GM18951 (cell line): Measurements from ENCODE around the gene RRBP1.

Experiments
- POLR2A ChIP-seq: IDR thresholded peaks from 4 replicates; pipeline ENCODE4 v1.6.1; 2011; ENCODE audit warnings: mild to moderate bottlenecking; ENCODE audit not compliant: insufficient read length, insufficient read depth; ENCODE audit errors: extremely low read depth
- in situ Hi-C: fragments of 300-500 bp; cut with MboI; formaldehyde crosslinking; loops from one replicate; pipeline ENCODE4 v1.12.0; 2022; ENCODE audit warnings: low sequenced_read_pairs, mixed read lengths, inconsistent platforms; ENCODE audit not compliant: unreplicated experiment

RRBP1 gene

DNA sequence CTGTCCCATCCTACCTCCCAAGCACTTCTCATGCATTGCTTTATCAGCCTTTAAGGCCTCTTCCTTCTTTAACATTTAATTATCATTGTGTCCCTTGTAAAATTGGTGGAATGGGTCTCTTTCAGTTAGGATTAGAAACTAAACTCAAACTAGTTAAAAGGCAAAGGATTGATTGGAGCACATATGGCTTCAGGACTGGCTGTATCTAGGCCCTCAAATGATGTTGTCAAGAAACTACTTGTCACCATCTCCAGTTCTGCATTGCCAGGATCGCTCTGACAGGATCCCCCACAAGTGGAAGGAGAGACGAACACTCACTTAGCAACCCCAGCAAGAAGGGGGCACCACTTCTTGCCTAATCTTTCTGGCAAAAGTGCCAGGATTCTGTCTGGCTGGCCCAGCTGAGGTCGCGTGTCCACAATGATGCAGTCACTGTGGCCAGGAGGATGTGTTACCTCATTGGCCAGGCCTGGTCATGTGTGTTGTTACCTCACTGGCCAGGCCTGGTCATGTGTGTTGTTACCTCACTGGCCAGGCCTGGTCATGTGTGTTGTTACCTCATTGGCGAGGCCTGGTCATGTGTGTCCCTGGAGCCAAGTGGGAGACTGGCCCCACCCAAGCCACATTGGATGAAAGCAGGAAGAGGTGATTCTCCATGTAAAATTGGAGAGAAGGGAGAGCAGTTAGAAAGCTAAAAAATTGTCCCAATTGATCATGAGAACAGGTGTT lies 22.7 kb upstream of the RRBP1 start:
- no peak for TF ChIP-seq POLR2A
- in situ Hi-C loops: no loop called here

GRCh38 chr20:17701826-17702225 lies 19.8 kb upstream of the RRBP1 start:
- no peak for TF ChIP-seq POLR2A
- in situ Hi-C loops: no loop called here

GRCh38 chr20:17700637-17701036 lies 18.6 kb upstream of the RRBP1 start:
- in situ Hi-C loops: no loop called here
- TF ChIP-seq POLR2A: no peak

DNA sequence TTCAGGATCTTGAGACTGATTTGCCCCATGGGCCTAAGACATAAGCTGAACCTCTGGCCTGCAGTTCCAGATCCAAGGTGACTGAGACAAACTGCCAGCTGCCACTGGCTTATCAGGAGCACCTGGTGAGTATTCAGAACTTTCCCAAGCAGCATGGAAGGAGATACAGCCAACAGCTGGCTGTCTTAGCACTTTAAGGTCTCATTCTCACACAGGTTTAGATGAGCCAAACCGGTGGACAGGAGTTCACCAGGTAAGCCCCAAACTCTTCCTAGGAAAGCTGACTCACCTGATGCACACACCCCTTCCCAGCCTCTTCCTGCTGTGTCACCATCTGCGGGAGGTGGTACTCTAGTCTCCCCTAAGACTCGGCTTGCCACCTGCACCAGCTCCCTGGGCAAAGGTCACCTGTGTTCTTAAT lies 17.9 kb upstream of the RRBP1 start, which contains the start of gene BANF2:
Gene BANF2 (plus strand): TSS at position 36 of the 421 bp plus-strand sequence. CDS start 25,060 bp downstream, outside the sequence.
- TF ChIP-seq POLR2A: no peak

GRCh38 chr20:17698384-17698783 lies 16.3 kb upstream of the RRBP1 start:
- in situ Hi-C loops: loop anchor here (25.0 kb wide), 1 partner anchor 189 kb away; no protein-coding TSS in a partner anchor
- no peak for TF ChIP-seq POLR2A

More for the DNA sequence above, 17.9 kb upstream of the RRBP1 start, which contains the start of gene BANF2:
- in situ Hi-C loops: loop anchor here (25.0 kb wide), 1 partner anchor 187 kb away; no protein-coding TSS in a partner anchor

DNA sequence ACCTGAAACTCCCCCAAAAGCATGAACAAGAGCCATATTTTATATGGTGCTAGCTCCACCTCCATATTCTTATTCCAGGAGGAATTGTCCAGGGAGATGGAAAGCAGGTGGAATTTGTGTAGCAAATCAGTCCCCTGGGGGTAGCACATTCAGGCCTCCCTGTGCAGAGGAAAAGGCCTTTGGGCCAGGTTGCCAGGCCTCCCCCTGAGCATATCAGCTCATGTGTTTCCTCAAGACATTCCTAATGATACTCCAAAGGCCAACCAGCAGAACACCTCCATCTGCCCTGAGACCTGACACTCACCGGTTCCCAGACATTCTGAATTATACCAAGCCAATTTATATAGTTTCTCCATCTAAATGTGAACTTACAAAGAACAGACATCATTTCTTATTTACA lies 15.1 kb upstream of the RRBP1 start:
- TF ChIP-seq POLR2A: no peak
- in situ Hi-C loops: loop anchor here (25.0 kb wide), 1 partner anchor 190 kb away; no protein-coding TSS in a partner anchor

- in situ Hi-C loops: loop anchor here (25.0 kb wide), 1 partner anchor 191 kb away; no protein-coding TSS in a partner anchor
- no peak for TF ChIP-seq POLR2A
Measured at GRCh38 chr20:17696287-17696686, 14.2 kb upstream of the RRBP1 start.

DNA sequence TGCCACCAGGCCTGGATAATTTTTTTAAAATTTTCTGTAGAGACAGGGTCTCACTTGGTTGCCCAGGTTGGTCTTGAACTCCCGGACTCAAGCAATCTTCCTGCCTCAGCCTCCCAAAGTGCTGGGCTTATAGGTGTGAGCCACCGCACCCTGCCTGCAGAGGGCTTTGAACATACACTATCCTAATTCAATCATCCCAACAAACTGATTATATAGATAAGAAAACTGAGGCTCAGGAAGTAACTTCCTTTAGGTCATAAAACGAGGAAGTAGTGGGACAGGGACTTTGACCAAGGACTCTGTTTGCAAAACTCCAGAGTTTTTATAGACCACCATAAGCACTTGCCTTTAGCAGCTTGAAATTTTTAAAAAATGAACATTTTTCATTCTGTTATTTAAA lies 12.7 kb upstream of the RRBP1 start:
- in situ Hi-C loops: loop anchor here (25.0 kb wide), 1 partner anchor 193 kb away; no protein-coding TSS in a partner anchor
- TF ChIP-seq POLR2A: no peak

- in situ Hi-C loops: loop anchor here (25.0 kb wide), 1 partner anchor 194 kb away; no protein-coding TSS in a partner anchor
- TF ChIP-seq POLR2A: no peak
Measured at GRCh38 chr20:17693444-17694001, 11.5 kb upstream of the RRBP1 start.

DNA sequence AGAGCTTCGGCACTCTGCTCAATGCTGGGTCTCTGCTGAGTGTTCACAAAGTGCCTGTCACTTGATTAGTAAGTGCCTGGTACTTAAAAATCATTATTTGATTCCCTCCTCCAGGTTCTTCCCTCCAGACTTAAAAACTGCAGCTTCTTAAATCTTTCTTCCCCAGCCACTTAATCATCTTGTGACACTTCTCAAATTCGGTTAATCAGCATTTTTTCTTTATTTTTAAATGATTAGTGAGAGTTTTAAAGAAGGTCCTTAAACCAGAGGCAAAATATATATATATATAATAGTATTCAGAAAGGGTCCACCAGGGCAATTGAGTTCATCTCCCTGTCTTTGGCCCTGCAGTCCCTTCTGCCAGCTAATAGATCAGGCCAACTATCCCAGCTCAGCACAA lies 9.7 kb upstream of the RRBP1 start:
- no peak for TF ChIP-seq POLR2A
- in situ Hi-C loops: loop anchor here (25.0 kb wide), 1 partner anchor 196 kb away; no protein-coding TSS in a partner anchor

GRCh38 chr20:17690144-17690543 lies 8.1 kb upstream of the RRBP1 start:
- no peak for TF ChIP-seq POLR2A
- in situ Hi-C loops: loop anchor here (25.0 kb wide), 1 partner anchor 197 kb away; no protein-coding TSS in a partner anchor

DNA sequence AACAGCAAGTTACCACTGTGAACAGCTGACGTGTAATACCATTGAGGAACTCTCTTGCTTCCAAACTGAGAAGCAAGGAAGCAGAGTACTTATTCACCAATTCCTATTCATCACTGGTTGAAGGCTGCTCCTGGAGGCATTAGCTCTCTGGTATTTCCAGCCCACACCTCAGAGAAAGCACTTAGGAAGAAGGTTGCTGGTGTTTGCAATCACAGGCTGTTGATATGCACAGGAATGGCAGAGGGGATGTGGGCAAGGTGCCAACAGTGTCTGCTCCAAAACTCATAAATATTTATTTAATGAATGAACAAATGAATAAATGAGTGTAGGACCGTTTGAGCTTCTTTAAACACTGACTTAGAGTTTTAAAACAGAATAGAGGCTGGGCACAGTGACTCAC lies 6.9 kb upstream of the RRBP1 start:
- TF ChIP-seq POLR2A: no peak
- in situ Hi-C loops: loop anchor here (25.0 kb wide), 1 partner anchor 198 kb away; no protein-coding TSS in a partner anchor

DNA sequence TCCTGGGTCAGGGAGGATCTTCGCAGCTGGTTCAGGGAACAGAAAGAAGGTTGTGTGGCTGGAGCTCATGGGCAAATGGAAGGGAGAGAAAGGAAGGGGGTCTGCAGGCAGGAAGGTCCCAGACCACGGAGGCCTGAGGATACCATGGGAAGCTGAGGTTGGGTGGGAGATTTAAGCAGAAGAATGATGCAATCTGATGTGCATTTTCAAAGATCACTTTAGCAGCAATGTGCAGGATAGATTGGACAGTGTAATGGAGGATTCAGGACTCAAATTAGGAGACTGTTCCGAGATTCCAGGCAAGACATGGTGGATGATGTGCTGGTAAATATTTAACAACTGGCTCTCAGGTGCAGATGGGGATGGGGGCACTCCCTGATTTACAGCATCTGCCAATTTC lies 5.8 kb upstream of the RRBP1 start:
- no peak for TF ChIP-seq POLR2A
- in situ Hi-C loops: loop anchor here (25.0 kb wide), 1 partner anchor 200 kb away; no protein-coding TSS in a partner anchor
